ENCODE data around the gene KASH5.

GRCh38 chr19:49343123-49343522, 44.9 kb upstream of the KASH5 start:
- TF ChIP-seq ZSCAN23 (tag by site-specific recombination; IDR thresholded peaks at IDR 0.05) (no peak), ZFP3 (tag by site-specific recombination; IDR thresholded peaks at IDR 0.05; ENCODE audit: low read depth) (no peak), ZBTB20 (tag by site-specific recombination; IDR thresholded peaks at IDR 0.05) (no peak), CTCF (tag by site-specific recombination; IDR thresholded peaks at IDR 0.05) (no peak), ZNF76 (tag by site-specific recombination; IDR thresholded peaks at IDR 0.05; ENCODE audit: borderline replicate concordance, low read depth) (no peak), TSHZ1 (tag by site-specific recombination; IDR thresholded peaks at IDR 0.05; ENCODE audit: borderline replicate concordance) (no peak), ZNF362 (tag by site-specific recombination; IDR thresholded peaks at IDR 0.05) (no peak), YY2 (tag by site-specific recombination; IDR thresholded peaks at IDR 0.05) (no peak), ZNF548 (tag by site-specific recombination; IDR thresholded peaks at IDR 0.05) (no peak)

All from HEK293 (cell line).